HG03196 (cell line): Measurements from ENCODE around the gene PAPOLA.

Experiments used
- ATAC-seq: cut with Tn5 transposase; IDR thresholded peaks from one replicate; pipeline ENCODE4 v1.9.1; 2021; ENCODE audit not compliant: unreplicated experiment

Gene PAPOLA

DNA sequence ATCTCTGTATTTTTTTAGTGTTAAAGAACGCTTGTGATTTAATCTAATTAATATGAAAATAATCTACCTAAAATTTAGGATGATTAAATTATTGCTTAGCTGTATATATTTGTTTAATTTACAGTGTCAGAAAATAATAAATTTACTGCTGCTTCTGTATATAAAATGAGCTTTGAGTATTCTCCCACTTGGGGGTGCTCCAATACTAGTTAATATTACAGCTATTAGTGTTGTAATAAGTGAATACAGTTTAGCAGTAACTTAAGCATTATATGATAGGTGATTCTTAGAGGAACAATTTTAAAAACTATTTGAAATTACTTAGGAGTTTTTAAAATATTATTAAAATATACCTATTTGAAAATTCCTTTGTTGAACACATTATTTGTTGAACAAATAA, 62.2 kb downstream of the PAPOLA start:
- ATAC-seq, result no peak

DNA sequence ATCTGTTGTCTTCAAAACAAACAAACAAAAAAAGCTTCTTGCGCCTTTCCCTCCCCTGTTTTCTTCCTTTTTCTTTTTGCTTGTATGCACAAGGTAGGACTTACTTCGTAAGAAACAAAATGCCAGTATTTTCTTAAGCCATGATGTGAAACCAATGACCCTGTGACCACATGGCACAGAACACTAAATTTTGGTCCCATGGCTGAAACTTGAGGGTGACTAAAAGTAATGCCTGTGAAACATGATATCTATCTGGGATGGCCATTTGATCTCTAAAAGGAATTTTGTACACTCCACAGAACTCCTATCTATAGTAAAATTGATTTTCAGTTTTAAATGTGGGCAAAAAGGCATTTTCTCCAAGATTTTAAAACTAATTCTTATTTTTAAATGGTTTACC, 63.6 kb downstream of the PAPOLA start:
- ATAC-seq, result no peak

DNA sequence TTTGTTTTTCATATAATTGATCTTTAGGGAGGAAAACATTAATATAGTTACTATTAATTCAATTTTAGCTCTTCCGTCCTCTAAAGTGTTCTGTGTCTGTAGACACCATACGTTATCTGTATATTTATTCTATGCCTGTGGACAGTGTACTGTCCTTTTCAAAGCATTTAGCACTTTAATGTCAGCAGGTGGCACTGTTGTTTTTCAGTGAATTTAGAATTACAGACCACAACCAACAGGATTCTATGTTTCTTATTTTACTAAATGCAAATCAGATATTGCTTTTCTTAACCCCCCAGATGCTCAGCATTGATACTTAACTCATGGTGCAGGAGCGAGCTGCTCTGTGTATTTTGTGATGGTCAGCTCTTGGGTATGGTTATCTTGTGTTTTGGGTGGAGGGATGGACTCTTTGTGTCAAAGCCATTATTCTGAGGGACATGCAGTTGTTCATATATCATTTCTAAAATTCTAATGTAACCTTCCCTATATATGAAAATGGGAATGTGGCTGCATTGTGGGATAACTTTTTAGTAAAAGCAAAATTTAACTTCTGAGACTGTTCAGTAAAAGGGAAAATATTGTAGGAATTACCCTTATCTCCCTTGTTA, 65.2 kb downstream of the PAPOLA start:
- no peak for ATAC-seq

DNA sequence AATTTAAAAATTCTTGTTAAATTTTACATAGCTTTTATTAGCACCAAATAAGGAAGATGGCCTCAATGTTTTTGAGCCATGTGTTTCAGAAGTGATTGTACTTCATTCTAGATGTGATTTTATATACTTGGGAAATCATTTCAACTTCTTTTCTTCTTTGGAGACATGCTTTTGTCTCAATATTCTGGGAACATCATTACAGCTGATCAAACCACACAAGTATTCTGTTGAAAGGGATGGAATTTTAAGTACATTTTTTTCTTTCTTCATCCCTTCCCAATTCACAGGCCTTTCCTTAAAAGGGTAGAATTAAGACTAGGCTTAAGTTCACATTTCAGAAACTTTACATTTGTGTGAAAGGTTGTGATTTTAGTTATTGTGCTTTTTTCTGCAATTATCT, 66.4 kb downstream of the PAPOLA start:
- no peak for ATAC-seq

DNA sequence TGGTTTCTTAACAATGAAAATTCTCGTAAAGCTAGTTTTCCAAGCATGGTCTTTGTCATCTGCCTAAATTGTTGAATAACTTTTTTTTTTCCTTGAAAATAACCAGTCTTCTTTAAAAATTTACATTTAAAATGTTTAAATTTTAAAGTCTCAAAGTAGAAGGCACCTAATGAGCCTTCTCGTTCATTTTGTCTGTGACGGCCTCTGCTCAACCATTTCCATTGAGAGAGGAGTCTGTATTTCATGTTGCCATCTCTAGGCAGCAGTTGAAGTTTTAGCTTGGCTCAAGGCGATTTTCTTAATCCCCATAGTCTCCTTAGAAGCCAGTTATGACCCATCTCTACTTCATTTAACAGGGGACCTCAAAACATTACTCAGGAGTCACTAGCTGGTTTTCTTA, 69.1 kb downstream of the PAPOLA start:
- no peak for ATAC-seq

DNA sequence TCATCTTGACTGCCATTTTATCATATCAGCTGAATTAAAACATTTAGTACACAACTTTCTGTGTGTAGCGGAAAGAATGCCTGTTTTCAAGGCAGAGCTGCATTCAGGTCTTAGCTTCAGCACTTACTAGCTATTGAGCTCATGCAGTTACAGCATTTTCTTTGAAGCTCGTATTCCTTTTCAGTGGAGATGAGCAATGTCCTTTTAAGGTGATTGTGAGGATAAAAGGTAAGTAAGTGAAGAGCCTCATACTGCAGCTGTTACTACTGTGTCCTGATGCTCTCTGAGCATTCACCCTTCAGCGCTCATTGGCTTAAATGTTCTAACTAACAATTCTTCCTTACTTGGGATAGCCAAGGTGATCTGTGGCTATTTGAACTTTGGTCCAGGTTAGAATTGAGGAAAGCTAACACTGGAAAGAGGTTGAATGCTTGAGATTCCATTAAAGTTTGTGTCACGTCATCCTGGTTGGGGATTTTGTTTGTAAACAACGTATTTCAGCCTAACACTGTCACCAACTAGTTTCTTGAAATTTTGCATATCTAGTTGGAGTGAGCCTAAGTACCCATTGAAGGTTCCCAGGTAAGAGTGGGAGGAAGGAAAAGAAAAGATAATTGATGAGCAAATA, 71.4 kb downstream of the PAPOLA start:
- ATAC-seq, result no peak

DNA sequence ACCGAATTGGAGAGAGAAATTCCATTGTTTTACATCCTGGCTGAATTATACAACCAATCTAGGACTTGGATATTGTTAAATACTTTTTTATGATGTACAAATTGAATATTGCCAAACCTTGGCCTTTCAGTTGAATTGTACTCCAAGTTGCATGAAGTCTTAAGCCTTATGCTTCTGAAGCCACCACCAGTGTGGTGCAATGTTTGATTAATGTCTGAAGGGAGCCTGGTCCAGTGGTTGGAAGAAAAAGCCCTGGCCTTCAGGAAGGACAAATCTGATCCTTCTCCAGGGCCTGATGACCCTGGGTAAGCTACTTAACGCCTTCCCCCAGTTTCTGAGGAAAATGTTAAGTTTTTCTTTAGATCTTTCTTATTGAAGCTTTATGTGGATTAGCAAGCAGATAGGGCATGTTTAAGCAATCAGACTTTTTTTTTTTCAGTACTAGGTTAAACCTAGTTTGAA, 72.0 kb downstream of the PAPOLA start:
- ATAC-seq, result no peak

DNA sequence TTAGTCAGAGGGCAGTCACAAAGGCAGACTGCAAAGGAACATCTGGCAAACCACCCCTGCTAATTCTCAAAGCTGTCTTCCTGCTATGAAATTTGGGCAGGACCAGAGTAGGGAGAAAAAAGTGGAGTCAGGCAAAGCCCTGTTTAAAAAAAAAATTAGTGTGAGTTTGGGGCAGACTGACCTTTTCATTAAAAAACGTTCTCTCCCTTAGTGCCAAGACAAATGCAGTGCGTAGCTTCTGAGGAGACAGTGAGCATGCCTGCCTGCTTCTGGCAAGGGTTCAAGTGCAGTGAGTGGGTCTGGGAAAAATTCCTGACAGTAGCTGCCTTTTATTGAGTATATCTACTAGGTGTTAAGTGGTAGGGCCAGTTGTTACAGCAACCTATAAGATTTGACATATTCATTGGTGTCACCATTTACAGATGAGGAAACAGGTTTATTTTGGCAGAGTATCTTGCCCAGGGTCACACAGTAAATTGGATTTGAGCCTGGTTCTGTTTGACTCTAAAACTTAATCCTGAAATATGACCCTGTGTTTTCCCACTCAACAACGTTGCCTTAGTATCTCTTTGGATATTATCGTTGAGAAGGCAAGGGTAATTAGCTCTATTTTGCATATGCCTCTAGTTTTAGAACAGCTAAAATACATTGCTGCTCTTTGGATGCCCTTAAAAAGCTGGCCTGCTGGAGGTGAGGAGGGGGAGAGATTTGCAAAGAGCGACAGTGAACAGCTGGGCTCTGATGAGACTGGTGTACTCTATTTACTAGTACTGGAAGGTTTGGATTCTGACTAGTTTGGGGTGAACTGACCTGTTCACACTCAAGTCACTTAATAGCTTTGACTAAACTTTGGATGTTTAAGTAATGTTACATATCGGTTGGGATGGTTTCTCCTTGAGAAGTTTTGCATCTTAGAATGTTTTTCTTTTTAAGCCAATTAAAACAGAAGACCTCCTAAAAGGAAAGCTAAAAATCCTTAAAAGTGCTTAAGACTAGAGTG, 72.8 kb downstream of the PAPOLA start:
- ATAC-seq, result no peak

DNA sequence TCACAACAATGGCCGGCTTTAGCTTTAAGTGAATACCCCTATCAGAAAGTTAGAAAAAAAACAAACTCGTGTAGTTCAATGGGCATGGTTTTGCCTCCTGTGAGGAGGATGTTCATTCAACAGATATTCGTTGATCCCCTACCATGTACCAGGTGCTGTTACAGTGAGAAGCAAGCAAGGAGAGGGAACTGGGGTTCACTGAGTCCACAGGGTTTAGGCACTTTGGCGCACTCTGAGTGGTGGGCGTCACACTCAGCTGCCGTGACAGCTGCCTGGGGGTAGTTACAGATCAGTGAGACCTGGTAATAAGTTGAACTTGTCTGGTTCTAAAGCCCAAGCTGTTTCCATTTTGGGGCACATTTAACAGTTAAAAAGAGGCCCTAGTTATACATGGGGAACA, 74.2 kb downstream of the PAPOLA start:
- ATAC-seq, result no peak

DNA sequence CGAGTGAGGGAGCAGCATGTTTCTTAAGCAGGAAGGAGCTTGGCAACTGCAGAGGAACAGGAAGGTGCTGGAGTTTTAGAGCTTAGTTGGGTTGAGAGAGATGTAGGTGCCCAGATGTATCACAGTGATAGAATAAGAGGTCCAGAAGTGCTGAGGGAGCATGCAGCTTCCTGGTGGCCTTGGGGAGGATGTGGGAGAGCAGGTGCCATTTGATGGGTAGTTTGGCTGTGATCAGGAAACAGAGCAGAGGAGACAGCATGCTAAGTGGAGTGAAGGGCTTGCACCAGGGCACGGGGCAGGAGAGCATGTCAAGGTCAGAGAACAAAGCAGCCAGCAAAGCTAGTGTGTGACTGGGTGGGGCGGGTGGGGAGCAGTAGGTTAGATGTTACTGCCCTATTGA, 74.8 kb downstream of the PAPOLA start:
- no peak for ATAC-seq

DNA sequence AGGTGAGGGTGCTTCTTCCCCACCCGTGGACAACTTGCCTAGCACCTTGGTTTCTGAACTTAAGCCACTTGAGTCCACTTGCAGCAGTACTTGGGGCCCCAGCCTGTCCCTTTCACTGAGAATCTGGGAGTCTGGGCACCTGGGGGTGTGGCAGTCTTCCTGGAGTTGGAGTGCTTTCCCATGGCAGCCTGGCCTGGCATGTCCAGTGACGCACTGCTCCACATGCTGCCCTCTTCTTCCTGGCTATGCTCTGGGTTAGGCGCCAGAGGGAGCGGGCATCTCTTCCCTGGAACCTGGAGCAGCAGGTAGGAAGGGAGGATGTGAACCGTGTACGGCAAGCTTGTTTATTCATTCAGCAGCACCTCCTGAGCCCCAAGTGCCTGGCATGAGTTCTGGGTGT, 76.4 kb downstream of the PAPOLA start:
- ATAC-seq, result no peak

DNA sequence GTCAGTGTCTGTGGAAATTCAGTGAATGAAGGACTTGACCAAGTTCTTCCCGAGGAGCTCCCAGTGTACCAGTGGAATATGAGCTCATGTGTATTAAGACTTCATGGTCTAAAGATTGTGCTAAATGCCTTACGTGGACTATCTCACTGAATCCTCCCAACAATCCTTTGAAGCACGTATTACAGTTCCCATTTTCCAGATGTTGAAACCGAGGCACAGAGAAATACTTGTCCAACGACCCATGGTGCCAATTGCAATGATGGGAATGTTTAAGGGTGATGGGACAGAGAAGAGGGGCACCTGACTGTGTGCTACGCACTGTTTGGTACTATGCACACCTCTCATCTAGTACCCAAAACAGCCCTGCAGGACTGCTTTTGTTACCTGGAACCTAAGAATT, 77.2 kb downstream of the PAPOLA start:
- ATAC-seq, result no peak

DNA sequence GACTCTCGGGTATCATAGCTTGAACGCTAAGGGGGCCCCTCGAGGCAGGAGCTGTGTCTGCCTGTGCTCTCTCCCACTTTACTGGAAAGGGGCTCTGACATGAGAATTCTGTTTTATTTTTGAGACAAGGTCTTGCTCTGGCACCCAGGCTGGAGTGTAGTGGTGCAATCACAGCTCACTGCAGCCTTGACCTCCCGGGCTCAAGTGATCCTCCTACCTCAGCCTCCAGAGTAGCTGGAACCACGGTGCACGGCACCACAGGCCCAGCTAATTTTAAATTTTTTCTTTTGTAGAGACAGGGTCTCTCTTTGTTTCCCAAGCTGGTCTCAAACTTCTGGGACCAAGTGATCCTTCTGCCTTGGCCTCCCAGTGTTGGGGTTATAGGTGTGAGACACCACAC, 77.7 kb downstream of the PAPOLA start:
- no peak for ATAC-seq

DNA sequence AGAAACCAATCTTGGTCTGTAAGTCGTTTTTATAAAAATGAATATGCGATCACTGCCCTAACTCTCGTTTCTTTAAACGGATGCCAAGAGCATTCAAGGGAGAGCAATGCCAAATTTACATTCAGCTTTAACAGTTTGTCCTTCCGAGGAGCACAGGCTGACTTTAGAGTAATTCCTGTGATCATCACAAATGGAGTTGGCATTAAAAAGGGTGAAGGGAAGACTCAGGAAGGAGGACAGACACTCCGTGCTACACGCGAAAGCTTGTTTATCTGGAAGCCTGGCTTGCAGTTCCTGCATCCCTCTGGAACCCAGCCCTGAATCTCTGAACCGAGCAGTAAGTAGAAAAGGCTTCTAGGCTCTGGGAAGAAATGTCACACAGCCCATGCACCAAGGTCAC, 78.4 kb downstream of the PAPOLA start:
- no peak for ATAC-seq

DNA sequence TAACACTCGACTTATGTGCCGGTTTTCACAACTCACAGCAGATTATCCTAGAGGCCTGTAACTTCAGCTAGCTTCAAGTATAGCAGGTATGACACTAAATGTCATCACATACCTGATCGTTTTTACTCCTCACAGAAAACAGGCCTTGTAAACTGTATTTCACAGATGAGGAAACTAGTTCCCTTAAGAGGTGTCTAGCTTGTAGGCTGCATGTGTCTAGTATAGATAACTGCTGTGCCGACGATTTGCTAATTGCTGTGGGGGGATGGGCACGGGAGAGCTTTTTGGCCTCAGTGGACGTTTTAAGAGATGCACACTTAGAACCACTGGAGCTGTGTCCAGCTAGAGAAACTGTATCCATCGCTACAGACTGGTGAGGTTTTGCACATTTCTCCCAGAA, 78.8 kb downstream of the PAPOLA start:
- ATAC-seq, result no peak

DNA sequence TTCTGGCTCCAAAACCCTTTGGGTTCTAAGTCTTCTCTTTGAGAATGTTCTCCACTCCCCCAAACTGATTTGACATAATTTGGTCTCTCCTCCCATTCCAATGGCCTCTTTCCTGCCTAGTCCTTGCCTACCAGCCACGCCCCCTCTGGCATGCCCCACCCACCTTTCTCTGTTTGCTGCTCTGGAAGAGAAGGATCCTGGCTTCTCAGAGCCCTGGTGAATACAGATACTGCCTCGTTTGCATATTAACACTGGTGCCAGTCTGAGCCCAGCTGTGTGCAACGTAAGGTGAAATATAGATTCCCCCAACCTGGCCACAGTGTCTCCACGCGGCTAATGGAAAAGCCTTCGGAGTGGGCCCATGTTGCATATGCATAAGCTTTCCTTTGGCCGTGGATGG, 79.7 kb downstream of the PAPOLA start:
- ATAC-seq, result no peak

DNA sequence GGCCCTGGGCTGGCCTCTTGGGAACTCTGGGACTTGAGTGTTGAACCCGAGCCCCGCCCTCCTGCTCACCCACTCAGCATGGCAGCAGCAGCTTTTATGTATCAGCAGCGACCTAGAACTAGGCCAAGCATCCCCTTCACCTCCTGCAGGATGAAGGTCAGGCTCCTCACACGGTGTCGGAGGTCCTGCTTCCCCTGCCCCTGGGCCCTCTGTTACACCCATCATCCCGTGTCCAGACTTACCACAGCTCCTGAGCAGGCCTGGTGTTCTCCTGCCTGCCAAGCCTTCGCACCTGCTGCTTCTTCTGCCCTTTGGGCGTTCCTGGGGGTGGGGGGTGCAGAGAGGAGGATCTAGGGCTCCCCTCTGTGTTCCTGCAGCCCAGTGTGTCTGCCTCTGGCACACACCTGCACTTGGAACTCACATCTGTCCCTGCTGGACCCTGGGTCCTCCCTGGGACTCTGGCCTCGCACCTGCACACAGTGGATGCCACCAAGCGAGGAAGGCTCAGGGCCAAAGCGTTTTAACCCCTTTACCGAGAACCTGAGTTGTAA, 80.3 kb downstream of the PAPOLA start:
- ATAC-seq, result no peak

DNA sequence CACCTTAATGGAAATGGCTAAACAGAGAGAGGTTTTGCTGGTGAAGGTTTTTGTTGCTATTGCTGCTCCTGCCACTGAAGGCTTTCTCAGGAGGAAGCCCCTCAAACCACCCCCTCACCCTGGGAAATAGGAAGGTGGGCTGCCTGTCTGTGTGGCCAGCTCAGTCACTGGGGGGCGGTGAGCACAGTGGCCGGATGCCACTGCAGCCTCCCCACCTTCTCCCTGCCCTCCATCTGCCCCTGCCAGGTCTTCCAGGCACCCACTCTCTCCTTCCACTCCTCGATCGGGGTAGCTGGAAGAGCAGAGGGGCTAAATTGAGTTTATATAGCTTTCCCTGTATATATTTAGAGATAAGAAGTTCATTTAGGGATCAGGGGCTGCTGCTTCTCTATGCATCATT, 80.8 kb downstream of the PAPOLA start:
- ATAC-seq, result no peak

DNA sequence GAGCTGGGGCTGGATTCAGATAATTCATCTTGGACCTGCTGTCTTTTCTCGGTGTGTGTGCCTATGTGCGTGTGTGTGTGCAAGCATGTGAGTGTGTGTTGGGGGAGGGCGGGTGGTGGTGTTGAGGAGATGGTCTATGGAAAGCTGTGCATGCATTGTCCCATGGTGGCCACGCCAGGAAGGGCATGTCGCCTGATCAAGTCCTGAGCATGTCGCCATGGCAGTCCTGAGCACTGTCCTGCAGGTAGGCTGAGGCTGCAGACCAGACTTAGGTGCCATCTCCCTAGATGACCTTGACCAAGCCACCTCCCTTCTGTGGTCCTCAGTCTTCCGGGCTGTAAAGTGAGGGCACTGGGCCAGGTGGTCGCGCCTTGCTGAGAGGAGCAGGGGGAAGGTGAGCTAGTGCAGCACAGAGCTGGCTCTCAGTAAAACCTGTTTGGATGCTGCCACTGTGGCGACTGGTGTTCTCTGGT, 81.4 kb downstream of the PAPOLA start:
- no peak for ATAC-seq

DNA sequence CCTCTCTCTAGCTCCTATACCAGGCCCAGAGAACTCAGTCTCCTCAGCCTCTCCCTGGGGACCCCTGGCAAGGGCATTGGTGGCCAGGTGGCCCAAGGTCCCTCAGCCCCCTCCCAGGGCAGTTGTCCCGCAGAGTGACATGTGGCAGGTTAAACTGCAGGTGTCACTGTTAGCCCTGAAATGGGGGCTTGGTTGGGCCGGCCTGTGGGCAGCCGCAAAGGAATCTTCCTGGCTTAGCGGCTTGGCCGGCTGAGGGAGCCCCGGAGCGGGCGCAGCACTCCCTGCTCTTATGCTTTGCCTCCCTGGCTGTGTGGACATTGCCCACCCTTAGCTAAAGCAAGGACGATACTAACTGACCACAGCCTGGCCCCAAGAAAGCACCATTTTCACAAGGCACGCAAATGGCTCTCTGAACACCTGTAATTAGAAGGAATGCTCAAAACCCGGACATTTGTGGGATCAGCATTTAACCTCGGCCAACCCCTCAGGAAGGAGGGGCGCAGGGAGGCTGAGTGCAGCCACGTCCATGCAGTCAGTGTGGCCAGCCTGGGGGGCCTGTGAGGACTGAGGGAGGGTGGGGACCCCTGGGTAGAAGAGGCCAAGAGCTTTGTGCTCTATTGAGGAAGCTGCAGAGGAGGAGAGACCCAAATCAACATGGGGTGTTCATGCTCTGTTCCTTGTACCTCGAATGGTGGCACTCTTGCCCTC, 82.2 kb downstream of the PAPOLA start:
- no peak for ATAC-seq
